Activated CD4-positive, CD25-positive, alpha-beta regulatory T cell (primary cell): ENCODE data around the gene CFAP46.
"Not testable (repeated sequence)": the region's sequence is repeated elsewhere in the genome, so short reads cannot be mapped to it uniquely, and the experiment has no call there.

Source experiments
- DNase-seq, 4 experiments: peaks; one replicate each; lab custom pipeline; 2025; lab: John Stamatoyannopoulos, UW

The CFAP46 gene

DNA sequence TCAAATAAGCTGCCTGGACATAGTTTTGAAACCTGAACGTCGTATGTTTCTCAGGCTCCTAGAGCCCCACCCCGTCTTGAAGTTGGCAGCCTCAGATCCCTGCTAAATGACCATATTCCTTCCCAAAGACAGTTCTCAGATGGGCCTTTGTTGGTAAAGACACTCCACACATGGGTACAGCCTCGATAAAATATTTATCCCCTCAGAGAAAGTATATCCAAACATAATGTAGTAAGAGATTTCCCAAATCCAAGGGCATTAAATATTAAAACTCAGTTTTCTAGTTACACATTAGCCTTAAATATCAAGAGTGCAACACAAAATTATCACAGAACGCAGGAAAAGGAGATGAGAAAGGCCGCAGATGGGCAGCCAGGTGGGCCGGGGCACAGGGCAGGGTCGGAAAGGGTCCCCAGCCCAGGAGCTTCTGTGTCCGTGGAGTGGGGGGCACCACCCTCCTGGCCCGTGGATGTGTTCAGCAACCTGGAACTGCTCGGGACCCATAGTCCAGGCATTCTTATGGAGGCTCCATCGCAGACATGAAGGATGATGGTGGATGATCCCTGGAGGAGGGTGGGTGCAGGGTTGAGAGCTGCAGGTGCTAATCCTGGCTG lies 1.5 kb upstream of the CFAP46 start:
- no peak for DNase-seq

DNA sequence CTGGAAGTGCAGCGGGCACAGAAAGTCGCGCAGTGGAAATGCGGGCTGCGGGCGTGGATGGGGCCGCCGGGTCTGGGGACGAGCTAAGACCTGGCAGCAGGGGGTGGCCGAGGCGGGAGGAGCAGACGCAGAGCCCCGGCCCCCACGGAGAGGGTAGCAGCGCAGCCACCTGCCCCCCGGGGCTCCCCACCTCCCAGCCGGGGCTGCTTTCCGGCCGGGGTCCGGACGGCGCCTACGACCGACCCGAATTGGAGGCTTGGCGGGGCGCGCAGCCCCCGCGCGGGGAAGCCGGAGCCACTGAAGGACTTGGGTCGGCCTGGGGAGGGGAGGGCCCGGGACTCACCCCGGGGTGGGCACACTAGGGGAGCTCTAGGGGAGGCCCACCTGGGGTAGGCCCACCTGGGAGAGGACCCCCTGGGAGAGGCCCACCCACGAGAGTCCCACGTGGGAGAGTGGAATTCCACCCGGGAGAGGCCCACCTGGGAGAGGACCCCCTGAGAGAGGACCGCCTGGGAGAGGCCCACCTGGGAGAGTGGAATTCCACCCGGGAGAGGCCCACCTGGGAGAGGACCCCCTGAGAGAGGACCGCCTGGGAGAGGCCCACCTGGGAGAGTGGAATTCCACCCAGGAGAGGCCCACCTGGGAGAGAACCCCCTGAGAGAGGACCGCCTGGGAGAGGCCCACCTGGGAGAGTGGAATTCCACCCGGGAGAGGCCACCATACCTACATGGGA lies 854 bp upstream of the CFAP46 start:
- no peak for DNase-seq

DNA sequence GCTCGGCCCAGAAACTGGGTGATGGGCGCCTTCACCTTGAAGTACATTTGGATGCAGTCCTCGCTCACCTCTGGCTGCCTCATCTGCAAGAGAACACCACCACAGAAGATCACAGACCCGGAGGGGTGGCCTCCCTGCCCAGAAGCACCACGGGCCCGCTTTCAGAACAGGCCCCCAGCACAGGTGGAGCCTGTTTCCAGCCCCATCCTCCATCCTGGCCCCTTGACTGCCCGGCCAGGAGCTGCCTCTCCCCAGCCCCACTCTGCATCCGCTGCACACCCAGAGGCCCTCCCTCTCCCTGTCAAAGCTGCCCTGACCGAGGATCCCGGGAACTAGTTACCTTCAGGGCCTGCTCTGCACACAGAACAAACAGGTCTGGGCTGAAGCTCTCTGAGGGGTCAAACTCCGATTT lies 724 bp downstream of the CFAP46 start:
- DNase-seq: no peak

DNA sequence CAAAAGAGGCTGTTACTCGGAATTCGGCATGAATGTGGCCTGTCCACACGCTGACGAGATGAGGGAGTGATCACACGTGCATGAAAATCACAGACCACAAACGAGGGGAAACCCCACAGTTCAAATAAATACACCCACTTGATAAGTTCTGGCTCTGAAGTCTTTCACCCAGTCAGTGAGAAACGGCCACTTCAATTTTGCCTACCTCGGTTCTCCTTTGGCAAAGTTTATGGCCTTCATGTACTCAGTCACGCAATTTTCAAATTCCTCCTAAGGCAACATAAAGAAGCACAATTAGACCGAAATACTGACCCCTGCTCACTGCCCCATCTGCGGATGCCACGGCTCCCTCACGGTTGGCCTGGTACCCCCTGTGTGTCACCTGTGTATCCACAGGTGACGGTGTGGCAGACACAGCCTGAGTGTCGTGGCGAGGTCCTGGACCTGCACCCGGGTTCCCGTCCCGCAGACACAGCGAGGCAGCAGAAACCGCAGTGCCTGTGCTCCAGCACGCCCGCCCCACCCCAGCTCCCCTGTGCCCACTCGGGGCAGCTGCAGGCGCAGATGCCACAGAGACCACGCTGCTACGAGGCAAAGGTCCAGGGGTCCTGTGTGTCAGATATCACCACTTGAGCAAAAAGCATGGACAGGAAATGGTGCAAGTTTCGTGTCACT lies 1.4 kb downstream of the CFAP46 start:
- no peak for DNase-seq

DNA sequence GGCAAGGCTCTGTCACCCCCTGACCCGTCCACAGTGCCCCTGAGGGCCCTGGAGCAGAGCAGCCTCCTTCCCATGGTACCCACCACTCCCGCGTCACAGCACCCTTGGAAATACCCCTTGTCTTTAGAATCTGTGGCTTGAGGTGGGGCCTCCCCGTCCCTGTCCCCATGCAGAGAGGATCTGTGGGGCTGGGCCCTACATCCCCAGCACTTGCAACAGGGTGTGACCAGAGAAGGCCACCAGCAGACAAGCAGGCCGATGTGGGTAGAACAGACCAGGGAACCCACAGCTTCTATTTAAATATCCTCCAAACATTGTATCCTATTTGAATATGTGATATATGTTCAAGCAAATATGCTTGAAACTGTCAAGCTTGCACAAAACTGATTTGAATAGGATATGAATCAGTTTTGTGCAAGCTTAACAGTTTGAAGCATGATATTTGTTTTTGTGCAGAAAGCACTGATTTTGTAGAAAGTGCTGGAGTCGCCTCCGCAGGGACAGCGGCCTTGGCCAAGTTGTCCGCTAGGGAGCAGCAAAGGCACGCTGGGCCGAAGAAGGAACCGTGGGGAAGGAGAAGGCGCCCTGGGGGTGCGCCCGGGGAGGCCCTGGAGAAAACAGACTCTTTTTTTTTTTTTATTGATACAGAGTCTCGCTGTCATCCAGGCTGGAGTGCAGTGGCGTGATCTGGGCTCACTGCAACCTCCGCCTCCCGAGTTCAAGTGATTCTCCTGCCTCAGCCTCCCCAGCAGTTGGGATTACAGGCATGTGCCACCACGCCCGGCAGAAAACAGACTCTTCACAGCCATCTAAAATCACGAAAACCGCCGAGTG lies 2.2 kb downstream of the CFAP46 start:
- no peak for DNase-seq

DNA sequence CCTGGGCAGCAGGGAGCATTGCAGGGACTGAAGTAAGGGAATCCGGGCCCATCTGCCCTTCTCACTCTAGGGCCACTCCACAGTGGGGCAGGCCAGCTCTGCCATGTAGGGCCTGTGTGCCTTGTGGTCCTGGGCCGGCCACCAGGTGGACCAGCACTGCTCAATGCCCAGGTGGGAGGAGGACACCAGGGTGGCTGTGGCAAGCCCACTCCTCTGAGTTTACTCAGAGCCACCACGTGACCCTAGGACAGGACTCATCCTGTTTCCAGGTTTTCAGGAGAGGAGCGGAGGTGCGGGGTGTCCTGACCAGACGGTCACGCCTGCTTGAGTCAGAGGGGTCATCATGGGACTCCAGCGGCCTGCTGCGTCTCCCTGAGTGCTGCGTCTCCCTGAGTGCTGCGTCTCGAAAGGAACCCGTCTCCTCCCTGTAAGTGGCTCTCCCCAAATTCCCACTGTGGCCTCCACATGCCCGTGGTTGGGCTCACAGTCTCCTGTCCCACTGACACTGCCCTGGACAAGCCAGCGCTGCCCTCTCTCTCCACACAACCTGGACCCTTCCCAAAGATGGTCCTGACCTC lies 2.9 kb downstream of the CFAP46 start:
- no peak for DNase-seq

DNA sequence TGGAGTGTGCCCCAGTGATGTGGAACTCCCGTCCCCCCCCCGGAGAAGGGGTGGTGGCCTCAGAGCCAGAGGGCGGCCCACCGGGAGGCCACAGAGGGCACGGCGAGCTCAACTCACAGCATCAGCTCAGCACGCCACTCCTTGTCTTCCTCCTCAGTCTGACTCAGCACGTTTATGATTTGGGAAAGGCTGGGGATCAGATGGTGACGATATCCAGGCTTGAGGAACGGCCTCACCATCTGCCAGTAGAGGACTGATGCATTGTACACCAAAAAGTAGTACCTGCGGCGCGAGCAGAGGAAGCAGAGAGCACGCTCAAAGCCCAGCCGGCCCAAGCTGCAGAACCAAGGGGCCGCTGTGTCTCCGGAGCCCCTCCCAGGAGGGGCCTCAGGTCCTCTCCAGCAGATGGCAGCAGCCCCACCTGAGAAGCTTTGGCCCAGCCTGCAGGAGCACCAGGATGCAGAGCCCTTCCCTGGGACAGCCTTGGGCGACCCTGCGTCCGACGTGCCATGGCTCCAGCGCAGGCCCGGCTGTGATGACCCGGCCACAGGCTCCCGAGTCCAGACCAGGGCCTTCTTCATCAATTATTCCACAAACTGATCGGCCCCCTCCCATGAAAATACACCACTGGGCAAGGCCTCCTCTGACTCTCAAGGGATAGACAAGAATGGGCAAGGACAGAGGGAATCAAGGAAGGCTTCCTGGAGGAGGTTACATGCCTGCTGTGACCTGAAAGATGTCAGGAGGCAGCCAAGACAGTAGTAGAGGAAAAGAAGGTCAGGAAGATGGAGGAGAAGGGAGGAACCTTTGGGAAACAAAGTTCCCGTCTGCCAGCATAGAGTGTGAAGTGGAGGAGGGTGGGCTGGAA lies 3.7 kb downstream of the CFAP46 start:
- no peak for DNase-seq

DNA sequence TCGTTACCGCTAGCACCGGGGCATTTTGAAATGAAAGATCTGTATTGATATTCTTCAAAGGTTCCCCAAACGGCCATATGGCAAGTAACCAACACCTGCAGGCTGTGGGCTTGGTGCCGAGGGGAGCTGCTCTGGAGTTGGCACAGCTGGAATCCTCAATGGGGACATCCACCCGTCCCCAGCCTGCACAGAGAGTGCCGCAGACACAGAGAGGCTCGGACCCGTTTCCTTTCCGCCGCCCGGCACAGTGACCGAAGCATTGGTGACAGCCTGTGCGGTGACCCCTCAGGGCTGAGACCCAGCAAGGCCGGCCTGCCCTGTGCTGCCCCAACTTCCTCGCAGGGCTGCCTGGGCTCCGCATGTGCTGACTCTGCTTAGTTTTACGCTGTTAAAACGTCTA lies 4.5 kb downstream of the CFAP46 start:
- no peak for DNase-seq

DNA sequence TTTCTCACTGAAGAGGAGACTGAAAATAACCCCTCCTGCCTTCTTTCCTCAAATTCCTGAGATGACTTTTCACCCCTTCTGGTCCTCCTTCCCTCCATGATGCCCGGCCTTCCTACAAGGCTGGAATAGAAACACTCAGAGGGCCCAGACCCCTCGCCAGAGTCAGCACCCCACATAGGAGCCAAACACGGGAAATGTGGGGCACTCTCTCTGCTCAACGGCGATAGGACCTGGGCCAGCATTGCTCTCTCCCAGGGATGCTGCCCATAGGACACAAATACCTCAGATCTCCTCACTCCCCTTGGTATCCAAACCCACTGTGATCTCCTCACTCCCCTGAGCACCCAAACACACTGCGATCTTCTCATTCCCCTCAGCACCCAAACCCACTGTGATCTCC lies 7.4 kb downstream of the CFAP46 start:
- no peak for DNase-seq

DNA sequence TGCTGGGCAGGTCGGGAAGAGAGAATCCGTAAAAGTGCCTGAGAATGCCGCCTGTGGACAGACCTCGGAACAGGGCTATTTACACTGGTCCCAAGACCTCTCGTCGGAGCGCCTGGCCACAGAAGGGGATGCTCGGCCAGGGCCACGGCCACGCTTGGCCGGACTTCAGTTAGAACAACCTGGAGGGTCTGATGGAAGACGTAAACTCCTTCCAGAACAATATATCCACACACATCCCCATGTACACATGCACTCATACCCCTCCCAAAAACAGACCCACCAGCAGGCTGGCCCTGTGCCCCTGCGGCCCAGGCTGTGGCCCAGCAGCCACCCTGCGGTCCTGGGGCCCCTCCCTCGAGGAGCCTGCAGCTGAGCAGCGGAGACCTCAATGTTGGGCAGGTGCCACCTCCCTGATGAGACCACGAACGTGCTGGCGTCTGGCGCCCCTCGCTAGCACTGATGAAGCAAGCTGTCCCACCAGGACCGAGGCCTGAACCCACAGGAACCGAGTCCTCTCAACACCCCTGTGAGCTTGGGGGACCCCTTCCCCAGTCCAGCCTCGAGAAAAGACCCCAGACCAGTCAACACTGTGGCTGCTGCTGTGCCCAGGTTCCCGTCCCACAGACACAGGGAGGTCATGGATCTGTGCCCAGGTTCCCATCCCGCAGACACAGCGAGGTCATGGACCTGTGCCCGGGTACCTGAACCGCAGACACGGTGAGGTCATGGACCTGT lies 8.9 kb downstream of the CFAP46 start:
- DNase-seq: no peak

DNA sequence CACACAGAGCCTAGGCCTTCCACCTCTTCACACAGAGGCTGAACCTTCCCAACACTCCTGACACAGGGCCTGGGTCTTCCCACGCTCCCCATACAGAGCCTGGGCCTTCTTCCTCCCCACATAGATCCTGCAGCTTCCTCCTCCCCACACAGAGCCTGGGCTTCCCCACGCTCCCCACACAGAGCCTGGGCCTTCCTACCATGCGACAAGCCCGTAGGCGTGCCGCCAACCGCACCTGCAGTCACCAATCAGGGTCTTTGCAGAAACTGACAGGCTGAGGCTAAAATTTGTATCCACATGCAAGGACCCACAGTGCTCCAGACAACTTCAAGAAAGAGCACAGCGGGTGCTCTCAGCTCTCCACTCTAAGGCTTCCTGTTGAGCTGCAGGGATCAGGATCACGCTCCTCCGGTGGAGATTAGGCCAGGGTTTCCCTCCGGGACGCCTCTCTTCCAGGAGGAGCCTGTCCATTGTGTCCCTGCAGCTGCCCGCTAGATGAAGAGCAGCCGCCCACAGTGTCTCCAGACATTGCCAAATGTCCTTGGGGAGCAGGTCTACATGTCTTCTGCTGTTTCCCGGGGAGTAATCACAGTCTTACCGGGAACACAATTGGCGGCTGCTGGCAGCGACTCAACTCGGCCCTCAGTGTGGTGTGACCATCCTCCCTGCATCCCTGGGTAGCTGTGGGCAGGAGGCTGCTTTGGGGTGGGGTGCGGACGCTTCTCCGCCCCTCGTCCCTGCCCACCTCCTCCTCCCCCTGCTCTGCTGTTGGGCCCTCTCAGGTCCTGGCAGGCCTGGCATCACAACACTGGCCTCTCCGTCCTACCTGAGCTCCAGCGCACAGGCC lies 9.7 kb downstream of the CFAP46 start:
- no peak for DNase-seq

DNA sequence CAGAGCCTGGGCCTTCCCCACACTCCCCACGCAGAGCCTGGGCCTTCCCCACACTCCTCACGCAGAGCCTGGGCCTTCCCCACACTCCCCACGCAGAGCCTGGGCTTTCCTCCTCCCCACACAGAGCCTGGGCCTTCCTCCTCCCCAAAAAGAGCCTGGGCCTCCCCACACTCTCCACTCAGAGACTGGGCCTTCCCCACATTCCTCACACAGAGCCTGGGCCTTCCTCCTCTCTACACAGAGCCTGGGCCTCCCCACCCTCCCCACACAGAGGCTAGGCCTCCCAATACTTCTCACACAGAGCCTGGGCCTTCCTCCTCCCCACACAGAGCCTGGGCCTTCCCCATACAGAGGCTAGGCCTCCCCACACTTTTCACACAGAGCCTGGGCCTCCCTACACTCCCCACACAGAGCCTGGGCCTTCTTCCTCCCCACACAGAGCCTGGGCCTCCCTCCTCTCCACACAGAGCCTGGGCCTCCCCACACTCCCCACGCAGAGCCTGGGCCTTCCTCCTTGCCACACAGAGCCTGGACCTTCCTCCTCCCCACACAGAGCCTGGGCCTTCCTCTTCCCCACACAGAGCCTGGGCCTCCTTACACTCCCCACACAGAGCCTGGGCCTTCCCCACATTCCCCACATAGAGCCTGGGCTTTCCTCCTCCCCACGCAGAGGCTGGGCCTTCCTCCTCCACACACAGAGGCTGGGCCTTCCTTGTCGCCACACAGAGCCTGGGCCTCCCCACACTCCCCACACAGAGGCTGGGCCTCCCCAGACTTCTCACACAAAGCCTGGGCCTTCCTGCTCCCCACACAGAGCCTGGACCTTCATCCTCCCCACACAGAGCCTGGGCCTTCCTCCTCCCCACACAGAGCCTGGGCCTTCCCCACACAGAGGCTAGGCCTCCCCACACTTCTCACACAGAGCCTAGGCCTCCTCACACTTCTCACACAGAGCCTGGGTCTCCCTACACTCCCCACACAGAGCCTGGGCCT lies 10.8 kb downstream of the CFAP46 start:
- DNase-seq: not testable (repeated sequence)

DNA sequence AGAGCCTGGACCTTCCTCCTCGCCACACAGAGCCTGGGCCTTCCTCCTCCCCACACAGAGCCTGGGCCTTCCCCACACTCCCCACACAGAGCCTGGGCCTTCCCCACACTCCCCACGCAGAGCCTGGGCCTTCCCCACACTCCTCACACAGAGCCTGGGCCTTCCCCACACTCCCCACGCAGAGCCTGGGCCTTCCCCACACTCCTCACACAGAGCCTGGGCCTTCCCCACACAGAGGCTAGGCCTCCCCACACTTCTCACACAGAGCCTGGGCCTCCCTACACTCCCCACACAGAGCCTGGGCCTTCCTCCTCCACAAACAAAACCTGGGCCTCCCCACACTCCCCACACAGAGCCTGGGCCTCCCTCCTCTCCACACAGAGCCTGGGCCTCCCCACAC lies 11.7 kb downstream of the CFAP46 start:
- not testable (repeated sequence) for DNase-seq

DNA sequence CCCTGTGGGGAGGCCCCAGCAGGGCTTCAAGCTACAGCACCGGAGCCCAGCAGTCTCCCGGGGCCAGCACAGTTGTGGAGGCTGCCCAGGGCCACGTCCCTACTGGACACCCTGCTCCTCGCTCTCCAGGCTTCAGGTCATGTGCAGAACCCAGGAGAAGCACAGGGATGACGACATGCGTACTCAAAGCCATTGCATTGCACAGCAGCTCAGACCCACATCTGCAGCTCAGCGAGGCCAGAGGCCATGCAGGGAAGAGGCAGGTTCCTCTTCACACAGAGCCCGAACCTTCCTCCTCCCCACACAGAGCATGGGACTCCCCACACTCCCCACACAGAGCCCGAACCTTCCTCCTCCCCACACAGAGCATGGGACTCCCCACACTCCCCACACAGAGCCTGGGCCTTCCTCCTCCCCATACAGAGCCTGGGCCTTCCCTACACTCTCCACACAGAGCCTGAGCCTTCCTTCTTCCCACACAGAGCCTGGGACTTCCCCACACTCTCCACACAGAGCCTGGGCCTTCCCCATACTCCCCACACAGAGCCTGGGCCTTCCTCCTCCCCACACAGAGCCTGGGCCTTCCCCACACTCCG lies 12.3 kb downstream of the CFAP46 start:
- DNase-seq: no peak

DNA sequence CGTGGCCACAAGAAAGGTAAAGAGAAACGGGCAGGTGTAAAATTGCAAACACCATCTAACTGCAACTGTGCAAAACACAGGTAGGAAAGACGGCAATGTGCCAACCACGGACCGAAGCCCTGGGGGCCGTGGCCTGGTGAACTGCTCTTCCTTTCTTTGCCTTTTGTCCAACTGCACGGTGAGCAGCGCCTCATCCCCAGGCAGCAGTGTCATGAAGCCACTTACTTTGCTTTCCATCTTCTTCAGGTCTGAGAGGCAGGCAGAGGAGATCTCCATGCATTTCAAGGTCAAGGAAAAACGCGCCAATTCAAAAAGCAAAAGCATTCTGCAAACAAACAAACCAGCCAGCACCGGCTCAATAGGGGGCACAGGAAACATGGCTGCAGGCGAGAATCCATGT lies 12.9 kb downstream of the CFAP46 start:
- no peak for DNase-seq

DNA sequence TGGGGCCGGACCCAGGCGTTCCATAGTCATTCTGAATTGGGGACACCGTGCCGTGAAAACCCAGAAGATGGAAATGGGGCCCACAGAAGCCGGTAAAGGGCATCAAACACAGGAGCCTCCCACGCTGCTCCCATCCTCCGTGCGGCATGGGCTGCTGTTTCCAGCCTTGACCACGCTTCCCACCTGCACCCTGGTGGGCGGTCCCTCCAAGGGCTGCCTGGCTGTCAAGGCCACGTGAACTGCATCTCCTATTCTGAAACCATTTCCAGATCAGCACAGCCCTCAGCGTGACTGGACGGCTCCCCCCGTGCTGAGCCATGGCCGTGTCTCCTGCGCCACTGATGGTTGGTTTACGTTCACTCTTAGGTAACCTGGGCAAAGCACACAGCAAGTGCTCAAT lies 14.1 kb downstream of the CFAP46 start:
- no peak for DNase-seq

DNA sequence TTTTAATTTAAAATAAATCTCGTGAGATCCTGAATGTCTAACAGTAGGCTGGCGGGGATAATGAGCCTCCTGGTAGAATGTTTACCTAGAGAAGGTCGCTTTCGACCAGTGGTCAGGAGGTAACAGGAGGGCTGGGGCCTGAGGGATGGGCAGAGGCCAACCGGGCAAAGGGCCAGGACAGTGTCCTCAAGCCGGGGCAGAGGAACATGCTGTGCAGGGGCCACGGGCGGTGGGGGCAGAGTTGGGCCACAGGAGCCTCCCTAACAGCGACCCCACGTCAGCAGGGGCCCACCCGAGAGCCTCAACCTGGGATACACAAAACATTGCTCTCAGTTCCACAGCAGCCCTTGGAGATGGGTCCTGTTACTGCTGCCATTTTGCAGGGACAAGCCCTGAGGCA lies 14.5 kb downstream of the CFAP46 start:
- no peak for DNase-seq
